Hematopoietic multipotent progenitor cell treated with erythropoietin and hydrocortisone succinate and interleukin-3 and kit ligand, for 8 days (in vitro differentiated cells): ENCODE results near the gene CSNK2B.

Source experiments
- DNase-seq: peaks from one replicate; pipeline ENCODE4 v3.0.0-alpha.2; 2015

Gene CSNK2B

DNA sequence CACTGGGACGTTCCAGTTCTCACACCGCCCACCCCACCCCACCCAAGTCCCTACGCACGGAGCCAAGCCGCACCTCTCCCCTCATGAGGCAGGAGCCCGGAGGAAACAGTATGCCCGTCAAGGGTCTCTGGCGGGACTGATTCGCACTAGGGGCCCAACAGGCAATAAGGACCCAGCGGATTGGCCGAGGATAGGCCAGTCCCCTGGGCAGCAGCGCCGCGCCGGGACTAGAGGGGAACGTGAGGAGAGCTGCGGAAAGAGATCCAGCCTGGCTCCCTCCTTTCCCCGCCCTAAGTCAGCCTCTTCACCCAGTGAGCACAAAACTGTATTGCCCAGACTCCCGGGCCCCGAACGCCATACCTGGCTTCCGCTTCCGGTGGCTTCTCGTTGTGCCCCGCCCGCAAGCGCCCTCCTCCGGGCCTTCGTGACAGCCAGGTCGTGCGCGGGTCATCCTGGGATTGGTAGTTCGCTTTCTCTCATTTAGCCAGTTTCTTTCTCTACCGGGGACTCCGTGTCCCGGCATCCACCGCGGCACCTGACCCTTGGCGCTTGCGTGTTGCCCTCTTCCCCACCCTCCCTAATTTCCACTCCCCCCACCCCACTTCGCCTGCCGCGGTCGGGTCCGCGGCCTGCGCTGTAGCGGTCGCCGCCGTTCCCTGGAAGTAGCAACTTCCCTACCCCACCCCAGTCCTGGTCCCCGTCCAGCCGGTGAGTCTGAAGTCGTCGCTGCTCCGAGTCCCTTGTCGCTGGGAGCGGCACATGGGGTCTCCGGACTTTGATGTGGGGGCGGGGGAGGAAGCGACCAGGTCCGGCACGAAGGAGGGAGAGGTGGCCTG, at the start of gene CSNK2B:
Gene CSNK2B, plus strand, starts transcription at position 580 of the 836 bp plus-strand sequence. CDS start 752 bp downstream, outside the sequence.
- DNase-seq, result peak; percentile 98

DNA sequence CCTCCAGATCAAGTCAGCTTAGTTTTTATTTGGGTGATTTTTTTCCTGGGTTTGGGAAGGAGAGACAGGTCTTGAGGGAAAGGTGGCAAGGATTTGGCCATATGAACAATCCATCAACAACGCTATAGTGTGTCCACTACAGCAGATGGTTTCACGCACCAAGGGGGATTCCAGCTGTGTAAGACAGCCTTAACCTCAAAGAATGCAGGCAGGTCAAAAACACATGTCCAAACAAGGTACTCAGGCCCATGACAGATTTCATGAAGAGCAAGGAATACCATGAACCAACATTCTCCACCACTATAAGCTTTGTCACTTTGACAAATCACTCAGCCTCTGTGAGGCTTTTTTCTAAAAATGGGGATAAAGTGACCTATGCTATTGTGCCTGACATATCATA, 48.9 kb upstream of the CSNK2B start:
- DNase-seq, result no peak

DNA sequence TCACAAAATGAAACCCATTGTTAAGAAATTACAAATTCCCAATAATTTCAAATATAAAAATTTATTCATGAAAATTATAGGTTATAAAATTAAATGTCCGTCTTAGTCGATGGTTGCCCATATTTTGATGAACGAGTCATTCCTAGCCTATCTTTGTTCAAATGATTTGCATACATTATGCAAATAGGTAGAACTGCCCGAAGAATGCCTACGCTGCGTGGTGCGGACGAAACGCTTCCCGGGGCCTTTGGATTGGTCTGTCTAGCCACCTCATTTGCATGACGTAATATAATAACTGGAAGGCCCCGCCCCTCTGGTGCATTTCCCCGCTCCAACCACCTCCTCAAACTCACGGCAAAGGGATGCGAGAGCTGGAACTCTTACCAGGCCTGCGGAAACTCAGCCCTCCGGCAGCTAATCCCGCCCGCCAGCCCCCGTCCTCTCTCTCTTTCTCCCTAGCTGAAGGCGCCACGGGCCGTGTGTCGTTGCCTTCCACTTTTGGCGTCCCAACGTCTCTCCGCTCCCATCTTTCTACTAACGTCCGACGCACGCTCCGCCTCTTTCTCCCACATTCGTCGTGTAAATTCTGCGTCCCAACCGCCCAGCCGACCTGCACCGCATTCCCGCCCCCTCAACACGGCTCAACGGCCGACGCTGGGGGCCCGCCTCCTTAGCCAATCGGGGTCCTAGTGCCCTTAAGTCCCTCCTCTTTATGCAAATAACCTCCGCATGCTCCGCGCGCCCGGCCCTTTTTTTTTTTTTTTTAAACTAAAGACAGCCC, 45.9 kb upstream of the CSNK2B start:
- DNase-seq, result peak; percentile 99

DNA sequence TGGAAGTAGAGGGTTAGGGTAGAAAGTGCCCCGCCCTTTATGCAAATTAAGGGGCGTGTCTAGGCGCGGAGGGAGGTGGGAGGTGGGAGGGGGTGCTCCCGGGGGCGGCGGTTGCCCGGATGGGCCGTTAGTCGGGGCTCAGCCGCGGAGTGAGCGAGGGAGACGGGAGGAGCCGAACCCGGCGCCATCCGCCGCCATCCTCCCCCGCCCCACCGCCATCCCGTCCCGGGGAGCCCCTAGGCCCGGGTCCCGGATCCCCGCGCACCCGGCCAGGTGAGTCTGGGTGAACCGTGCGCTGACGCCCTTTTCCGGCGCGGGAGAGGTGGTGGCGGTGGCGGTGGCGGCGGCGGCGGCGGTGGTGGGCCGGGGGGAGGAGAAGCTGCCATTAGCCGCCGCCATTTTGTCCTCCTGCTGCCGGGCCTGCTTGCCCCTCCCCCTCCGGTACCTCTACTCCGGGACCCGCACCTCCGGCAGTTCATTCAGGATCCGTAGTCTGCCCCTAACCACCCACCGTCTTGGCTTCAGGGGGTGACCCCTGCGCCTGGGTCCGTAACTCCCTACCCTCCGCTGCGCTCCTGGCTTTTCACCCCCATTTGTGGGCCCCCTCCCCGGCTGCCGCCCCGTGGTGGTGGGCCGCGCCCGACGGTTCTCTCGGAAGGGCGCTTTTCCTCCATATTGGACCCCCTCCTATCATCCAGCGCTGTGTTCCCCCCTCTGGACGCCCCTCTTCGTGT, 45.1 kb upstream of the CSNK2B start, which contains the start of gene PRRC2A:
Gene PRRC2A, plus strand, starts transcription at position 130 of the 734 bp plus-strand sequence. CDS start 2,075 bp downstream, outside the sequence.
- DNase-seq, result peak; percentile 78

DNA sequence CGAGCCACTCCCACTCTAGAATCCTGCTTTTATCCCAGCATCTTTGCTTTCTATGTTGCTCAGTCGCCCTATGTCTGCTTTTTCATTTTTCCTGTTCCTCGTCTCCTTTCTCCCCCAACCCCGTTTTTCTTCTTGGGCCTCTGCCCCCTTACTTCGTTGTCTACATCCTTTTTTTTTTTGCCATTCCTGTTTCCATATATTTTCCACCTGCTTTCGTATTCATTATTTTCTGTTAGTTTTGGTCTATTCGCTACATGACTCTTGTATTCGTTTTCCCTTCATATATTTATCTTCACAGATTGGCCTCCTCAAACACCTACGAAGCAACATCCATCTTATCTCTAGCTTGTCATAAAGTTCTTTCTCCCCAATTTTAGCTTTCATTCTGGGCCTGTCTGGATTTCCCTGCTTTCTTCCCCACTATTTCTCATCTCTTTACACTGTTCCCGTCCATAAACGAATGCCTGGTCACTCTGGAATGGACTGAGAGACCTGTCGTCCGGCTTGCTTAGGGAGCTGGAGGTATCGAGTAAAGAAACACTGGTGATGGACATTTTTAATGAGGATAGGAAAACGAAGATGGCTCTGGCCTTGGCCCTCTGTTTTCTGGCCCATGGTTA, 44.5 kb upstream of the CSNK2B start:
- no peak for DNase-seq

DNA sequence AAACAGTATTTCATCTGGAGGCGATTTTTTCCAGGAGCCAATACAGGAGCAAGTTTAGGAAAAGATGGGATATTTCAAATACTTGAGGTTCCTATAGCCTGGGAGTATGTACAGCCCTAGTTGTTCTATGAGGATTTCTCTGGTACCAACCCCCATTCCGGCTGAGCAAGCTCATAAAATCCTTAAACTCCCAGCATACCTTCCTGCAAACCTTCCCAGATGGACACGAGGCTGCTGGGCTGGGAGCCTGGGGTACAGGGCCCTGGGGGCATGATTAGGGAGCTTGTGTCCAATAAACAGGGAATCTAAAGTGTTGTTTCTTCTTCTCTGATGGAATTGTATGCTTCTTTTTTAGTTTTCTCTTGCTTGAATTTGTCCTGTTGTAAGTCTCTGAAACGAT, 43.9 kb upstream of the CSNK2B start:
- DNase-seq, result no peak

DNA sequence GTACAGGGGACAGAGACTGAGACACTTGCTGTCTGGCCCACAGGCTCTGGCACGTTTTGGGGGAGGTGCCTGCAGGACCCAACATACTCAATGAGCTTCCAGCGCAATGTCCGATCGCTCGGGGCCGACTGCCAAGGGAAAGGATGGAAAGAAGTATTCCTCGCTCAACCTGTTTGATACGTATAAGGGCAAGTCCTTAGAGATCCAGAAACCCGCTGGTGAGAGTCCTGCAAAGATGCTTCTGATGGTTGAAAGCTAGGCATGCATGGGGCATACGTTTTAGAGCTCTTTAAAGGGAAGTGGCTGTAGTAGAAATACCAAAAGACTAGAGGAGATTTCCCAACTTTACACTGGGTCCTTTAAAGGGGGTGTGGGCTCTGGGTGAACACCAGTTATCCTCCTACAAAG, 43.2 kb upstream of the CSNK2B start:
- no peak for DNase-seq

DNA sequence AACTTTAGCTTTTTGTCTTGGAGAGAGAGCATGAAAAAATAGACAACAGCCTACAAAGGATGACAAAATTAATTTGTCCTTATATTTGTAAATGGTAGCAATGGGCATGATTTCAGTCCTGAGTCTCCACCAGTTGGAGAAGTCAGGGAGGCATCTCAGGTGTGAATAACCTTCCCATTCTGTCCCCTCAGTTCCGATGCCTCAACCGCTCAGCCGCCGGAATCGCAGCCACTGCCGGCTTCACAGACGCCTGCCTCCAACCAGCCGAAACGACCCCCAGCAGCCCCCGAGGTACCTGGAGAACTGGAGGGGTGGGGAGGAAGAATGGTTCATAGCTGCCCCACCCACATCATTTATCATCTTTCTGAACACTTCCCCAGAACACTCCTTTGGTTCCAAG, 41.8 kb upstream of the CSNK2B start:
- DNase-seq, result no peak

DNA sequence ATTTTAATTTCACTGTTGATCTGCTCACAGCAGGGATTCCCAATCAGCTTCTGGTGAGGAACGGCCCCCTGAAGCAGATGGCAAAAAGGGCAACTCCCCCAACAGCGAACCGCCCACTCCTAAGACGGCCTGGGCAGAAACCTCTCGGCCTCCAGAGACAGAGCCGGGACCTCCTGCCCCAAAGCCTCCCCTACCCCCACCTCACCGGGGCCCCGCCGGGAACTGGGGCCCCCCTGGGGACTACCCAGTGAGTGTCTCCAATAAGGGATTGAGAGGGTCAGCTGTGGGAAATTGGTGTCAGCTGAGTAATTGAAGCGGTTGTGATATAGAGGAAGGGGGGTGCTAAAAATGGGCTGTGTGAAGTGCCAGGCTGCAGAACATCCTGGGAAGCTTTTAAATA, 38.9 kb upstream of the CSNK2B start:
- DNase-seq, result no peak

DNA sequence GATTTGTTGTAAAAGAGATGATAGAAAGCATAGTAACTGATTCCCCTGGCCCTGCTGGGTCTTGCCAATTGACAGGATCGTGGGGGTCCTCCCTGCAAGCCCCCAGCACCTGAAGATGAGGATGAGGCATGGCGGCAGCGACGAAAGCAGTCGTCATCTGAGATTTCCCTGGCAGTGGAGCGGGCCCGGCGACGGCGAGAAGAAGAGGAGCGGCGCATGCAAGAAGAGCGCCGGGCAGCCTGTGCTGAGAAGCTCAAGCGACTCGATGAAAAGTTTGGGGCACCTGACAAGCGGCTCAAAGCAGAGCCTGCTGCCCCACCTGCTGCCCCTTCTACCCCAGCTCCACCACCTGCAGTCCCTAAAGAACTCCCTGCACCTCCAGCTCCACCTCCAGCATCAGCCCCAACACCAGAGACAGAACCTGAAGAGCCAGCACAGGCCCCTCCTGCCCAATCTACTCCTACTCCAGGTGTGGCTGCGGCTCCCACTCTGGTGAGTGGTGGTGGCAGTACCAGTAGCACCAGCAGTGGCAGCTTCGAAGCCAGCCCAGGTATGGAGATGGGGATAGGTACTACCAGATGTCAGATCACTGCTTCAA, 38.1 kb upstream of the CSNK2B start:
- DNase-seq, result no peak

DNA sequence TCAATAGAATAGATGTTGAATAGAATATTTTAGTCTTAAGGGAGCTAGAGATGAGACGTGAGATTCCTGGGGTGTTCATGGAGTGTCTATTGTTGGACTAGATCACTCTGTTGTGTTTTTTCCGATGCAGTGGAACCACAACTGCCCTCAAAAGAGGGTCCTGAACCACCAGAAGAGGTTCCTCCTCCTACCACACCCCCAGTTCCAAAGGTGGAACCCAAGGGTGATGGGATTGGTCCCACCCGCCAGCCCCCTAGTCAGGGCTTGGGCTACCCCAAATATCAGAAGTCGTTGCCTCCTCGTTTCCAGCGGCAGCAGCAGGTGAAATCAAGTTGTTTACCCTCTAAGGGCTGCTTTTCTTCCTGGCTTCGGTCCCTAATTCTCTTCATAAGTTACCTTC, 36.9 kb upstream of the CSNK2B start:
- no peak for DNase-seq

DNA sequence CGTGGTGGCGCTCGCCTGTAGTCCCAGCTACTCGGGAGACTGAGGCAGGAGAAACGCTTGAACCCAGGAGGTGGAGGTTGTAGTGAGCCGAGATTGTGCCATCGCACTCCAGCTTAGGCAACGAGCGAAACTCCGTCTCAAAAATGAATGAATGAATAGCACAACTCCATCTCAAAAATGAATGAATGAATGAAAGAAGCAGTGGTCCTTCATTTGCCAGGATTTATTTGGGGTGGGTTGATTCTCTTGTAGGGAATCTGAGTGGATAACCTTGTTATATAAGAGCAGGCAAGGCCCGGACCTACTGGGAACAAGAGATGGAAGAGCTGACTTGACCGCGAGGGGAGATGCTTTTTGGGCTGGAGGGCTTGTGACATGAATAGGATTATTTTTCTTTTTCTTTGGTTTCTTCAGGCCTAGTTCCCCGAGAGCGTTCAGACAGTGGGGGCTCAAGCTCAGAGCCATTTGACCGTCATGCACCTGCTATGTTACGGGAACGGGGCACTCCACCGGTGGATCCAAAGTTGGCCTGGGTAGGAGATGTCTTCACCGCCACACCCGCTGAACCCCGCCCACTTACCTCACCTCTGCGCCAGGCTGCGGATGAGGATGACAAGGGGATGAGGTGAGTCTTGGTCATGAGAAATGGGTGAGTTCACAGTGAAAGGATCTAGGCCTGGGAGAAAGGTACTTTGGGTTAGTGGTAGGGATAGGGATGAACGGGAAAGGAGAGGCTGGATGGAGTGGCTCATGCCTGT, 35.5 kb upstream of the CSNK2B start:
- DNase-seq, result no peak

DNA sequence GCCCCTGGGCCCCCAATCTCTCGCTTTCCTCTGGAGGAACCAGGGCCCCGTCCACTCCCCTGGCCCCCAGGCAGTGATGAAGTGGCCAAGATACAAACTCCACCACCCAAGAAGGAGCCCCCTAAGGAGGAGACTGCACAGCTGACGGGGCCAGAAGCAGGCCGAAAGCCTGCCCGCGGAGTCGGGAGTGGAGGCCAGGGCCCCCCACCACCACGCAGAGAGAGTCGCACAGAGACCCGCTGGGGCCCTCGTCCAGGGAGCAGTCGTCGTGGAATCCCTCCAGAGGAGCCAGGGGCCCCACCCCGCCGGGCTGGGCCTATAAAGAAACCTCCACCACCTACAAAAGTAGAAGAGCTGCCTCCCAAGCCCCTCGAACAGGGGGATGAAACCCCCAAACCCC, 34.7 kb upstream of the CSNK2B start:
- no peak for DNase-seq

DNA sequence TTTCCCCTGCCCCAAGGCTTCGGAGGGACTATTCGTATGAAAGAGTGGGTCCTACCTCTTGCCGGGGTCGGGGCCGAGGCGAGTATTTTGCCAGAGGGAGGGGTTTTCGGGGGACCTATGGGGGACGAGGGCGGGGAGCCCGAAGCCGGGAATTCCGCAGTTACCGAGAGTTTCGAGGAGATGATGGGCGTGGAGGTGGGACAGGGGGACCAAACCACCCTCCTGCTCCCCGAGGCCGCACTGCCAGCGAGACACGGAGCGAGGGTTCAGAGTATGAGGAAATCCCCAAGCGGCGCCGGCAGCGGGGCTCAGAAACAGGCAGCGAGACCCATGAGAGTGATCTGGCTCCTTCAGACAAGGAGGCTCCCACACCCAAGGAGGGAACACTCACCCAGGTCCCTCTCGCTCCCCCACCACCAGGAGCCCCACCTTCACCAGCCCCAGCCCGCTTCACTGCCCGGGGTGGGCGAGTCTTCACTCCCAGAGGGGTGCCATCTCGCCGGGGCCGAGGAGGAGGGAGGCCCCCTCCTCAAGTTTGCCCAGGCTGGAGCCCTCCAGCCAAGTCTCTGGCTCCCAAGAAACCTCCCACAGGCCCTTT, 34.1 kb upstream of the CSNK2B start:
- DNase-seq, result no peak

DNA sequence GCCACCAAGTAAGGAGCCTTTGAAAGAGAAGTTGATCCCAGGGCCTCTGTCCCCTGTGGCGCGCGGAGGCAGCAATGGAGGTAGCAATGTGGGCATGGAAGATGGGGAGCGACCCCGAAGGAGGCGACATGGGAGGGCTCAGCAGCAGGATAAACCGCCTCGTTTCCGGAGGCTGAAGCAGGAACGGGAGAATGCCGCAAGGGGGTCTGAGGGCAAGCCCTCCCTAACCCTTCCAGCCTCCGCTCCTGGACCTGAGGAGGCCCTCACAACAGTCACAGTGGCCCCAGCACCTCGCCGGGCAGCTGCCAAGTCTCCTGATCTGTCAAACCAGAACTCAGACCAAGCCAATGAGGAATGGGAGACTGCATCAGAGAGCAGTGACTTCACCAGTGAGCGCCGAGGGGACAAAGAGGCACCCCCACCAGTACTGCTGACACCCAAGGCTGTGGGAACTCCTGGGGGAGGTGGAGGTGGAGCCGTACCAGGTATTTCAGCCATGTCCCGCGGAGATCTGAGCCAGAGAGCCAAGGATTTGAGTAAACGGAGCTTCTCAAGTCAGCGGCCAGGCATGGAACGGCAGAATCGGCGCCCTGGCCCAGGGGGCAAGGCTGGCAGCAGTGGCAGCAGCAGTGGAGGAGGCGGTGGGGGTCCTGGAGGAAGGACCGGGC, 33.5 kb upstream of the CSNK2B start:
- DNase-seq, result no peak

DNA sequence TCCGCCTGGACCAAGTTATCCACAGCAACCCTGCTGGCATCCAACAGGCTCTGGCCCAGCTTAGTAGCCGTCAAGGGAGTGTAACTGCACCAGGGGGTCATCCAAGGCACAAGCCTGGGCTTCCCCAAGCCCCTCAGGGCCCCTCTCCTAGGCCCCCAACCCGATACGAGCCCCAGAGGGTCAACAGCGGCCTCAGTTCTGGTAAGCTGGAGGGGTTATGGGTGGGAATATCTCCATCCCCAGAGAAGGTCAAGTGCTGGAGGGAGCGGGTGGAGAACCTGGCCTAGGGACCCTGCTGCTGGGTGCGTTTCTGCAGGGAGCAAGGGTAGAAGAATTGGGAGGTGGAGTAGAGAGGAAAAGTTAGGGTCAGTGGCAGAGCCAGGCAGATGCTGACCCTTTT, 32.4 kb upstream of the CSNK2B start:
- DNase-seq, result no peak

DNA sequence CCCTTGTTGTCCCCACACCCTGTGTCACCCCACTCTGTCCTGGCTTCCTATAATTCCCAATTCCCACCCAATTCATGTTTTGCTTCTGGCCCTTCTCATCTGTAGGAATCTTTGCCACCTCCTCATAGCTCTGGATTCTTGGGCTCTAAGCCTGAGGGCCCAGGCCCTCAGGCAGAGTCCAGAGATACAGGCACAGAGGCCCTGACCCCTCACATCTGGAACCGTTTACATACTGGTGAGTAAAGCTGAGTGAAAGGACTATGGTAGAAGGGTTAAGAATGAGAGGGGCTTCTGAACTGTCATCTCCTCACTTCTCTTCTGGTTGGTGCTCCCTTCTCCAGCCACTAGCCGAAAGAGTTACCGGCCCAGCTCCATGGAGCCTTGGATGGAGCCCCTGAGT, 31.7 kb upstream of the CSNK2B start:
- no peak for DNase-seq

DNA sequence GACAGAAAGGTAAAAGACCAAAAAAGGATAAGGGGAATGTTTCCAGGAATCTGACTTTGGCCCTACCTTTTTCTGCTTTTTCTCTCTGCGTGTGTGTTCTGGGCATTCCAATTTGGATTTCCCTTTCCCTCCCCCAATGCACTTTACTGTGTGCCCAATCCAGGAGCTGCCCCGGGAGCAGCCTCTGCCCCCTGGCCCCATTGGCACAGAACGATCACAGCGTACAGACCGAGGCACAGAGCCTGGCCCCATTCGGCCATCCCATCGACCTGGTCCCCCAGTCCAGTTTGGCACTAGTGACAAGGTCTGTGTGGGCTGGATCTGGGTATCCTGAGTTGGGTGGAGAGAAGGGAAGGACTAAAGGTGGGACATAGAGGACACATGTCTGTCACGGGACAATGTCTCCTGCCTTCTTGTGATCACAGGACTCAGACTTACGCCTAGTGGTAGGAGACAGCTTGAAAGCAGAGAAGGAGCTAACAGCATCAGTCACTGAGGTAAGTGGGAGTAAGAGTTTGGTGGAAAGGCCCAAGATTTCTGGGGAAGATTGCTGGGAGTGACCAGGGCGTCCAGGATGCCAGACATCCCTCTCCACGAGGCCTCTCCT, 30.8 kb upstream of the CSNK2B start:
- DNase-seq, result no peak

DNA sequence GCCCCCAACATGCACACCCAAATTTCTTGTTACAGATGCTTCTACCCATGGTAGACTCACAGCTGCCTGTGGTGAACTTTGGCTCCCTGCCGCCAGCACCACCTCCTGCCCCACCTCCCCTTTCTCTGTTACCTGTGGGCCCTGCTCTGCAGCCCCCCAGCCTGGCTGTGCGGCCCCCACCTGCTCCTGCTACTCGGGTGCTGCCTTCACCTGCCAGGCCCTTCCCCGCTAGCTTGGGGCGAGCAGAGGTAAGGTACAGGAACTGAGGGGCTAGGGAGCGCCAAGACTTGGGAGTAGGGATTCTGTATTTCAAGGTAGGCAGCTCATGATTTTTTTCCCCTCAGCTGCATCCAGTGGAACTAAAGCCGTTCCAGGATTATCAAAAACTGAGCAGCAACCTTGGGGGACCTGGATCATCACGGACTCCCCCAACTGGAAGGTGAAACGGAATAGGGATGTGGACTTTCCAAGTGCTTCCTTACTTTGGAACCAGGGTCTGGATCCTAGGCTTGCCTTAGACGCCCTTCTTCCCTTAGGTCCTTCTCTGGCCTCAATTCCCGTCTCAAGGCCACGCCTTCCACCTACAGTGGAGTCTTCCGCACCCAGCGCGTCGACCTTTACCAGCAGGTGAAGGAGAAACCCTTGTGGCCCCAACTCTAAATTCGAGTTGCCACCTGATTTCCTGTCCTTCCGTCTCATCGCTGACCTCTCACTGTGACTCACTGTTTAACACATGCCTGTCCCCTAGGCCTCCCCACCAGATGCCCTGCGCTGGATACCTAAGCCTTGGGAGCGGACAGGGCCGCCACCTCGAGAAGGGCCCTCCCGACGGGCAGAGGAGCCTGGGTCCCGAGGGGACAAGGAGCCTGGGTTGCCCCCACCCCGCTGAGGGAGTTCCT, 28.9 kb upstream of the CSNK2B start:
- no peak for DNase-seq
